GM20000 (cell line): ENCODE data around the gene RSKR.
"Not testable (repeated sequence)": the region's sequence is repeated elsewhere in the genome, so short reads cannot be mapped to it uniquely, and the experiment has no call there.

Experiments
- DNase-seq: peaks from one replicate; pipeline ENCODE4 v3.0.0; 2012; ENCODE audit warnings: low spot score
- CTCF ChIP-seq: IDR thresholded peaks from 2 replicates; pipeline ENCODE4 v1.5.1; 2012; ENCODE audit warnings: mild to moderate bottlenecking, control low read depth; ENCODE audit errors: extremely low read depth, missing control alignments

RSKR gene

GRCh38 chr17:28613931-28614381 lies at the start of gene RSKR:
RSKR (minus strand) TSS chr17:28614185; CDS start chr17:28614161, 24 bp downstream.
- no peak for TF ChIP-seq CTCF
- DNase-seq, result no peak

- TF ChIP-seq CTCF, result no peak
- DNase-seq, result no peak
Measured at GRCh38 chr17:28663723-28664122, 49.7 kb upstream of the RSKR start.

GRCh38 chr17:28662527-28662829 lies 48.5 kb upstream of the RSKR start:
- TF ChIP-seq CTCF, result no peak
- no peak for DNase-seq

GRCh38 chr17:28661635-28662526 lies 47.9 kb upstream of the RSKR start, which contains the start of the genes SDF2 and SUPT6H:
SDF2 (minus strand) TSS chr17:28661906; CDS start chr17:28661876, 30 bp downstream.
SUPT6H (plus strand) TSS chr17:28662205; CDS start chr17:28673402, 11,197 bp downstream.
- peak; percentile 95 for DNase-seq

GRCh38 chr17:28659497-28659881 lies 45.5 kb upstream of the RSKR start:
- not testable (repeated sequence) for DNase-seq

More at GRCh38 chr17:28661635-28662526, 47.9 kb upstream of the RSKR start, which contains the start of the genes SDF2 and SUPT6H:
- no peak for TF ChIP-seq CTCF

- not testable (repeated sequence) for DNase-seq
Measured at GRCh38 chr17:28658766-28659496, 44.9 kb upstream of the RSKR start.

- not testable (repeated sequence) for DNase-seq
Measured at GRCh38 chr17:28658342-28658741, 44.4 kb upstream of the RSKR start.

- TF ChIP-seq CTCF, result no peak
- DNase-seq, result no peak
Measured at GRCh38 chr17:28657756-28658155, 43.8 kb upstream of the RSKR start.

GRCh38 chr17:28655160-28655559 lies 41.2 kb upstream of the RSKR start:
- TF ChIP-seq CTCF, result no peak
- DNase-seq, result no peak
